ENCODE results near the gene UBE2E2.

The UBE2E2 gene

DNA sequence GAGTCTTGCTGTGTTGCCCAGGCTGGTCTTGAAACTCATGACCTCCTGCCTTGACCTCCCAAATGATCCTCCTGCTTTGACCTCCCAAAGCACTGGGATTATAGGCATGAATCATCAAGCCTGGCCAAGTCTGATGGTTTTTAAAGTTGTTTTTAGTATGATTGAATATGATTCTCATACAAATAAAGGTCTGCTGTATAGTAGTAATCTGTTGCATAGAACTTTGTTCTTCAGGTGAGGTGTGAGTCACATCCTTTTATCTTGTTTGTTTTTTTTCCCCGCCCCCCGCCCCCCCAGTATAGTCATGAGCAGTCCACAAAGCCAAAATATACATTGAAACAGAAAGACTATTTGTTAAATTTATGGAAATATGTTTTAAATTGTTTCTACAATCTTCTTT is 39.0 kb downstream of the UBE2E2 start:
- DNase-seq = no peak

DNA sequence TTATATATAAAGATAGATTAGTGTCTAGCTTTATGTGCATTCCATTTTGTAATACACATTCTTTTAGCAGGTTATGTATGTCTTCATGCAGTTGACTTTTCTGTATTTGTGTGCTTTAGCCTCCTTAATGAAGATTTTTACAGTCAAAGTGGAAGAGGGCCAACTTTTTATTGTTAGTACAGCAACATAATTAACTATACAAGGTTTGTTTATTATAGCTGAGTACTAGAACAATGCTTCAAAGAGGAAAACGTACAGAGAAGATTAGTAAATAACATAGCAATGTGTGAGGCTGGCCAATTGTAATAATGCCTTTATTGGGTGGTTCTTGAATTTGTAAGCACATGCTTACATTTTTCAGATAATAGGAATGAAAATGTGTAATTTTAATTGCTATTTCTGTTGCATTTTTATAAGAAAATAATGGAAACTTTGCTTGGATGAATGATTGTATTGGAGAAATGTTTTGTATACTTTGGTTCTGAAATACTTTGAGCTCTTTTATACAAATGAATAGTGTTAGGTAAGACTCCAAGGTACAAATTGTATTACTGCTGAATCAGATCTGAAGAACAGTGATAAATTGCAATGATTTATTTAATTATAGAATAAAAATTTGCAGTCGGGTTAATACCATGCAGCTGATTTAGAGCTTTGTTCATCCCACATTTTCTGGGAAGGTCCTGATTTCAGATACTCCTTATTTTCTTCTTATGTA is 41.4 kb downstream of the UBE2E2 start:
- no peak for DNase-seq

DNA sequence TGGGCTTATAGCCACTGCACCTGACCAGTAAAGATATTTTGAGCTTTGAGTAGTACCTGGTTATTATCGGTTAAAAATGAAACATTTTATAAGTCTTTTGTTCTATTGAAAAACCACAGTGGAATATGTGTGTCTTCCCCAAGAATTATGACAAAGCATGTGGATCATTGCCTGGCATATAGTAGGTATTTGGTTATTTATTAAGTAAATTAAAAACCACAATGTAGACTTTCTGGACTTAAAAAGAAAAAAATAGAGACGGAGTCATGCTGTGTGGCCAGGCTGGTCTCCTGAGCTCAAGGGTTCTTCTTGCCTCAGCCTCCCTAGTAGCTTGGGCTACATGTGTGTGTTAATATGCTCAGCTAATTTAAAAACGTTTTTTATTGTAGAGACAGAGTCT is 43.5 kb downstream of the UBE2E2 start:
- DNase-seq = no peak

DNA sequence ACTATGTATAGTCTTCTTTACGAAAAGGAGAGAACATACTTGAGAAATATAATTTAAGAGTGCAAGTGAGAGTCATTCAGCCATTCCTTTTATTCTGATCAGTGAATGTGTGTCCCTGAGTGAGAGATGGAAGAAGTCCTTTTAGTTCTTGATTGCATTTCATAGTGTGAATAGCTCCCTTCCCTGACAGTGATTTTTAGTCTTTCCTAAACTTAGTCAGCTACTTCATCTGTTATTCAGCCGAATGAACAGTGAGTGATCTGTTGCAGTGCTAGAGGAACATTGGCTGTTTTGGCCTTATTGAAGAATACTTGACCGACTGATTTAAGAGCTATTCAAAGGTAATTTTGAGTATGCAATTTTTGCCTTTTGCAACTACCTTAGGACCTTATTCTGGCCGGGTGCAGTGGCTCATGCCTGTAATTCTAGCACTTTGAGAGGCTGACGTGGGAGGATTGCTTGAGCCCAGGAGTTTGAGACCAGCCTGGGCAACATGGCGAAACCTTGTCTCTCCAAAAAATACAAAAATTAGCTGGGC is 45.5 kb downstream of the UBE2E2 start:
- DNase-seq = no peak

DNA sequence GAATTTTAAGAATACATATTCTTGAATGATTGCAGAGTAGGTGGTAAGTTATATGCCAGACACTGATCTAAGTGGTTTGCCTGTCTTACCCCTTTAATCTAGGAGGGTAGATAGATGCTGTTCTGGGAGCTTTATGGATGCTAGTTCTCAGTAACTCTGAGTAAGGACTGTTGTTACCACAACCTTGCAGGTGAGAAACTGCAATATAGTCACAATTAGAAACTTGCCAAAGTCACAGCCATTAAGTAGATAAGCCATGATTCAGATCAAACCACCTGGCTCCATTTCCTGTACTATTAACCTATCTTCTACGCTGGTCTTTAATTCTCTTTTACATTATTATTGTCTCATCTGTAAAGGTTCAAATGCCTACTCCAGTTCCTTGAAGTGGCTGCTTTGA is 46.8 kb downstream of the UBE2E2 start:
- no peak for DNase-seq

DNA sequence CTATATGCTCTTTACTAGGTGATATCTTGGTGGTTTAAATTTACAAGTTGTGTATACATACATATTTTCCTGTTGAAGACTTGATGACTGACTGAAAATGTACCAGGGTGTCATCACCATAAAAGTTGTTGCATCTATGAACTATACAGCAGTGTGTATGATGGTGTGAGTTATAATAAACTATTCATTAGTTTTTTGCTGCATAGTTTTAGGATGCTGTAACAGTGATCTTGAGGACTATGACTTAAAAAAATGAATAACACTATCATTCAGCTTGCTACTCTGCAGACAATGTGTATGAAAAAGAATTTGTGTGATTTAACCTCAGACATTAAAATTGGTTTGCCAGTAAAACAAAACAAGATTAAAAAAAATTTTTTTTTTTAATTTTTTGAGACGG is 49.0 kb downstream of the UBE2E2 start:
- no peak for DNase-seq

DNA sequence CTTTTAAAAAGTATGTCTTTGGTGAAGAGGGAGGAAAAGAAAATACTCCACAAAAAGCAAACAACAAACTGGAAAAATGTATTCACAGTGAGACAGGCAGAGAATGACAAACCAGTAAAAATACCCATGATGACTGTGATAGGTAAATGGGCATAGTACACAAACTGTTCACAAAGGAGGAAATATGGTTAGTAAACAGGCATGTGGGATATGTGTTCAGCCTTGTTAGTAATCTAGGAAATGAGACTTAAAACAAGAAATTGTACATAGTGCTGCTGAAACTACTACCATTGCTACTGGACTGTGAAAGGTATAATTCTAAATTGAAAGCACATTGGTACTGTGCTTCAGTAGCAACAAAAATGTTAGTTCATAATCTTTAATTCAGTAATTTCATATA is 50.1 kb downstream of the UBE2E2 start:
- DNase-seq = no peak

DNA sequence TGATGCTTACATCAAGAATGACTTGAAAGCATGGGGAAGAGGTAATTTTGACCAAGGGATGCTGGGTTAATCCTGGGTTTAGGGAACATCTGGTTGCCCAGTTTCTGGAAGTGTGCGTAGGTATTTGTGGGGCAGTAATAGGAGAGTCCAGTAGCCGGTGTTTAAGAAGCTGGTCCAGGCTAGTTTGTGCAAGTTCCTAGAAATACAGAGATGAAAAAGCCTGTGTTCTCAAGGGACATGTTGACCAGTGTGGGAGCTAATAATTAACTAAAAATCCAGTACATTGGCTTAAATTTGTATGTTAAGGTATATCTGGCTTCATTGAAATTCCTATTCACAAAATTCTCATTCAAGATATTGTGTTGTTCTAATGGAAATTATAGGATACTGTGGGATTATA is 51.2 kb downstream of the UBE2E2 start:
- DNase-seq = no peak

DNA sequence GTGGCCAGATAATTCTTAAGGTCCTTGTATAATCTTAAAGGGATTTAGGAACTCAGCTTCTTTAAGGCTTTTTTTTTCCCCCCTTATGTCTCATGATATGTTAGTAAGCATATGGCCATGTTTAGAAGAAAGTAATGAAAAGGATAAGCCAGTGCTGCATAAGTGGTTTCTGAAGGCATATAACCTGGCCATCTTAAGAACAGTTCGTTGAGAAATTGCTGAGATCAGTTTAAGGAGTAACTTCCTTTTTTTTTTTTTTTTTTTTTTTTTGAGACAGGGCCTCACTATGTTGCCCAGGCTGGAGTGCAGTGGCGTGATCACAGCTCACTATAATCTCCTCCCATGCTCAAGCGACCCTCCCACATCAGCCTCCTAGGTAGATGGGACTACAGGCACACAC is 51.7 kb downstream of the UBE2E2 start:
- no peak for DNase-seq

DNA sequence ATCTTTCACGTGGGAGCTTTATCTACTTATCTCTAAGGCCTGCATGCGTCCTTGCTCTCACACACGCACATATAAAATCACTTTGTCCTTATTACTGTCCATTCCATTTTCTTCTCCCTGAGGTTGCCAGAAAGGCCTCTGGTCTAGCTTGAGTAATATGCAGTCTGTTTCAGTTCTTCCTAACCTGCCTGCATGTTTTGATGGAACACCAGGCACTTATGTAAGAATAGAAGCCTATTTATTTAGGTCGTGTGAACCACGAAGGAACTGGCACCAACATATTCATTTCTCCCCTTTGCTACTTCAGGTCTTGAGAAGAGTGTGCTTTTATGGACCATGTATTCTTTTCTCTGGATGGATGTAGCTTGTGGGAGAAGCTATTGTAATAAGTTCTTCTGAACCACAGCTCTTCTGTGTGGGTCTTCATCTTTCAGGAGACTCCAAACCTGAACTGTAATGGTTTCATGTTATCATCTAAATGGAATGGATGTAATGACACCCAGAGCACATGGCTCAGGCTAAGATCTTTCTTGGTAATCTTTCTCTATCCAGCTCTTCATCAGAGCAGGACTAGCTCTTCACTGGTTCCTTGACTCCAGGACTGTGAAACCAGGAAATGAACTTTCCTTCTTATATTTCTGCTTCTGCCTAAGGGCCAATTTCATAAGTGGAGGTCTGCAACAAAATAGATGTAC is 53.8 kb downstream of the UBE2E2 start:
- no peak for DNase-seq

DNA sequence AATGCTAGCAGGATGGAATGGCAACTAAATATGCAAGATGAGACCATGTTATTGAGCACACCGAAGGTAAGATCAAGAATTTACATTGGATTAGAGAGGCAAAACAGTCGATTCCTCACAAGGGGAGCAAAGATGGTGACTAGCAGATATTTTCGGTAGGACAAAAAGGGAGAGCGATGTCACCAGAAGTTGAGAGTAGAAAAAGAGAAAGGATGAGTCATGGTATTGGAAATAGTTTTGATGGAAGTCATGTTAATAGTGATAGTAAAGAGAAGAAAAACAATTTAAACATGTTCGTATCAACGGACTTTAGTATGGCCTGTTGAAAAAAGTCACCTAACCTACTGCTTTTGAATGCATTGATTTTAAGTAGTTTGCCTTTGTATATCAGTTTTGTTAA is 55.0 kb downstream of the UBE2E2 start:
- DNase-seq = no peak

DNA sequence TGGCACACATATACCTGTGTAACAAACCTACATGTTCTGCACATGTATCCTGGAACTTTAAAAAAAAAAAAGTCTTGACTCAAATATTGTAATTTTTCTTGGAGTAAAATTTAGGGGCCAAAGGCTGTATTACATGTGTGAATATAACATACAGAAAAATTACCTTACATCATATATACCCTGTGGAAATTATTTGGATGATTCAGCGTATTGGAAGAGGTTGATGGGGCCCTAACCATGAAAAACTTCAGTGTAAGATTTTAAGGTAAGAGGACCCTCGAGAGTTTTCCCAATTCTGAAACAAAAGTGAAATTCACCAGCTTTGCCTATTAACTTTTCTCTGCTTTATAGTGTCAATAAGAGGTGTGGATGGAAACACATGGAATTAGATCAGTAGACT is 56.4 kb downstream of the UBE2E2 start:
- DNase-seq = no peak

DNA sequence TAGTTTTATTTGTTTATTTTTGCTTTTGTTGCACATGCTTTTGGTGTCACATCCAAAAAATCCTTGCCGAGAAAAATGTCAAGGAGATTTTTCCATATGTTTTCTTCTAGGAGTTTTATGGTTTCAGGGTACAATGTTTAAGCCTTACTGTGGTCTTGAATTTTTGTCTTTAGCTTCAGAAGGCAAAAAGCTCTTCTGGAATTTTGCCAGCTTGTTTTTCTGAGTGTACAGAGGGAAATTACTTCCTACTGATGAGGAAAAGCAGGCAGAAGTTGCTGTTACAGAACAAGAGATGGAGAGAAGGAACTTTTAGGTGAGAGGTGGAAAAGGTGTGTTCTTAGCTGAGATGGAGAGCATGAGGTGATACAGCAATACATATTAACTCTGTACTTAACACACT is 59.6 kb downstream of the UBE2E2 start:
- no peak for DNase-seq

DNA sequence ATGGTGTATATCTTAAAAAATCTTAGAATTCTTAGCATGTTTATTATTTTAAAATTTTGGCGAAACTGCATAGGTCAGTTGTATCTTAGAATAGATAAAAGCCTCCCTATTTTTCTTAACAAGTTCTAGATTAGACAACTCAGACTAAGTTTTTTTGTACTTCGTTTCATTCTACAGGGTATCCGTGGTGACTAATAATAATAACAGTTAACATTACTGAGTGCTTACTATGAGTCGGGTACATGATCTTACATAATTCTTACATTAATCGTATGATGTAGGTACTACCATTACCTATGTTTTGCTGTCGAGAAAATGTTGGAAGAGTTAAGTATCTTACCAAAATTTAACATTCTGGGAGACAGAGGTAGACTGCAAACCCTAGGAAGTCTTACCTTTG is 60.7 kb downstream of the UBE2E2 start:
- no peak for DNase-seq

DNA sequence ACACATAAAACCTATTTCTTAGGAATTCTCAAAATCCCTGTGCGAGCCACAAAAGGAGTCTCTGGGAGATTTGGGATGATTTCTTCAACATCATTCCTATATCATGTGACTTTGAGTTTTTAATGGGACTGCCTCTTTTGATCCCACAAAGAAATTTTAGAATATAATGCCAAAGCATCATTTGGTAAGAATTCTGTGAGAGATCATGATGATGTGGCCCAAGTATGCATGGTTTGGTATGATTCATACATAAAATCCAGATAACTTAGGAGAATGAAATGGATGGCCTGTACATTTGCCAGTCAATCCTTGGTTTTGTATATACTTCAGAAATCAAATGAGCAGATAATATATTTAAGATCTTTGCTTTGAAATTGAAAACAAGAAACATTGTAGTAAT is 61.3 kb downstream of the UBE2E2 start:
- DNase-seq = no peak

DNA sequence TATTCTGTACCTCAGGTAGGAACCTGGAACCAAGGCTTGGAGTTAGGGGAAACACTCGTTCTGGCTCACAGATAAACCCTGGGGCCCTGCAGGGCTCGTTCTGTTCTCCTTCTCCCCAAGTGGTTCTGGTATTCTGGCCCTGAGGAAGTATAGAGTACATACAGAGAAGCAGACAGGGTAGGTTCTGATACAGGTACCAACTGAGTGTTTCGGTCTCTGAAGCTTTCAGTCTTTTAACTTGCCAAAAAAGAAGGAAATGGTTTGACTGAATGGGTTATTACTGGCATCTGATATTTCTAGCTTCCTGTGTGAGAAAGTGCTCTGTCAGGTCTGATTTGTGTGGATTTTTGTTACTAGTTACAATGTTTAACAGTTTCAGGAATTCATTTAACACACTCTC is 67.3 kb downstream of the UBE2E2 start:
- no peak for DNase-seq

DNA sequence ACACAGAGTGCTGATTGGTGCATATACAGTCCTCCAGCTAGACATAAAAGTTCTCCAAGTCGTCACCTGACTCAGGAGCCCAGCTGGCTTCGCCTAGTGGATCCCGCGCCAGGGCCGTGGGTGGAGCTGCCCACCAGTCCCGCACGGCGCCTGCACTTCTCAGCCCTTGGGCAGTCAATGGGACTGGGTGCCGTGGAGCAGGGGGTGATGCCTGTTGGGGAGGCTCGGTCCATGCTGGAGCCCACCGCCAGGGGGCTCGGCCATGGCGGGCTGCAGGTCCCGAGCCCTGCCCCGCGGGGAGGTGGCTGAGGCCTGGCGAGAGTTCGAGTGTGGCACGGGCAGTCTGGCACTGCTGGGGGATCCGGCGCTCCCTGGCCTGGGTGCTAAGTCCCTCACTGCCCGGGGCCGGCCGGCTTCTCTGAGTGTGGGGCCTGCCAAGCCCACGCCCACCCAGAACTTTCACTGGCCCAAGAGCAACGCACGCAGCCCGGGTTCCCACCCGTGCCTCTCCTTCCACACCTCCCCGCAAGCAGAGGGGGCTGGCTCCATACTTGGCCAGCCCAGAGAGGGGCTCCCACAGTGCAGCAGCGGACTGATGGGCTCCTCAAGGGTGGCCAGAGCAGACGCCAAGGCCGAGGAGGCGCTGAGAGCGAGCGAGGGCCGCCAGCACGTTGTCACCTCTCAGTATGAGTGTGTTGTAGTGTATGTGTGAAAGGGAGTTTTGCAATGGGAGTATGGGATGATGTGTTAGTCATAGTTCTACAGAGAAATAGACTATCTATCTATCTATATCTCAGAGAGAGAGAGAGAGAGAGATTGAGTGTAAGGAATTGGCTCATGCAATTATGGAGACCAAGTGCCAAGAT is 69.0 kb downstream of the UBE2E2 start:
- DNase-seq = no peak

DNA sequence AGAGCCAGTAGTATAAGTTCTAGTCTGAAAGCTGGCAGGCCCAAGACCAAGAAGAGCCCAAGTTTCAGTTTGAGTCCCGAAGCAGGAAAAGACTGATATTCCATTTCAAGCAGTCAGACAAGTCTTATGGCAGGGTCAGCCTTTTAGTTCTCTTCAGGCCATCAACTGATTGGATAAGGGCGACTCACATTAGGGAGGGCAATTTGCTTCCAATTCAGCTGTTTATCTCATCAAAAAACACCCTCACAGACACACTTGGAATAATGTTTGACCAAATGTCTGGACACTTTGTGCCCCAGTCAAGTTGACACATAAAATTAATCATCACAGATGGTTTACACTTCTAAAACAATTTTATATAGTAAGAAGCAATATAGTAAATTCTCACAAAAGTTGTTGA is 69.7 kb downstream of the UBE2E2 start:
- DNase-seq = no peak

DNA sequence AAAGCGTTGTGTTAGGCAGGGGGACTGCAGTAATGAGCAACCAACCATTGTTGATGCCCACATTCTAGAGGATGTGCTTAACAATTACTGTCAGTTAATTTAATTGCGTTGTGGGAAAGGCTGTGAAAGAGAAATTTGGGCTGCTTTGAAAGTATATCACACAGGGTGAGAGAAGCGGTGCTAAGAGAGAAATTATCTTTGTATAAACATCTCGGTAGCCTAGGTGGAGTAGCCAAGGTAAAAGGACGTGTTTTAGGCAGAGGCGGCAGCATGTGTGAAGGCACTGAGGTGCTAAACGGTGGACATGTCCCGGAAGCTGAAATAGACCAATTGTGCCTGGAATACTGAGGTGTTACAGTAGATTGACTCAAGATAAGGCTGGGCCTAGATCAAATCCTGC is 71.9 kb downstream of the UBE2E2 start:
- DNase-seq = no peak

DNA sequence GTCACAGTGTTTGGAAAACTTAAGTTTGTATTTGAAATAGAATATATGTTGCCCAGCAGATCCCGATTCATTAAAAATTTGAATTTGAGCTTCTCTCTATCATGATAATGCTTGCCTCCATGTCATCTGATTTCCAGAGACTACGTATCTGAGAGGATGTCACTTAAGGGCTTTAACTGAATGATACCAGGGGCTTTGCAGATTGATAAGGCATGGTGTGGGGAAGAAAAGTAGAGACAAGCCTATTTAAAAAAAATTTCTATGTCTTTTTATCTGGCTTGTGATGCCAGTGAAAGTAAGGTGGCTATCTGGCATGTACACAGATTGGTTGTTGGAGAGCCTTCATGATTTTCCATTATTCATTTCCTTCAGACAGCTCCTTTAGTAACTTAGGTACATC is 72.7 kb downstream of the UBE2E2 start:
- DNase-seq = no peak

DNA sequence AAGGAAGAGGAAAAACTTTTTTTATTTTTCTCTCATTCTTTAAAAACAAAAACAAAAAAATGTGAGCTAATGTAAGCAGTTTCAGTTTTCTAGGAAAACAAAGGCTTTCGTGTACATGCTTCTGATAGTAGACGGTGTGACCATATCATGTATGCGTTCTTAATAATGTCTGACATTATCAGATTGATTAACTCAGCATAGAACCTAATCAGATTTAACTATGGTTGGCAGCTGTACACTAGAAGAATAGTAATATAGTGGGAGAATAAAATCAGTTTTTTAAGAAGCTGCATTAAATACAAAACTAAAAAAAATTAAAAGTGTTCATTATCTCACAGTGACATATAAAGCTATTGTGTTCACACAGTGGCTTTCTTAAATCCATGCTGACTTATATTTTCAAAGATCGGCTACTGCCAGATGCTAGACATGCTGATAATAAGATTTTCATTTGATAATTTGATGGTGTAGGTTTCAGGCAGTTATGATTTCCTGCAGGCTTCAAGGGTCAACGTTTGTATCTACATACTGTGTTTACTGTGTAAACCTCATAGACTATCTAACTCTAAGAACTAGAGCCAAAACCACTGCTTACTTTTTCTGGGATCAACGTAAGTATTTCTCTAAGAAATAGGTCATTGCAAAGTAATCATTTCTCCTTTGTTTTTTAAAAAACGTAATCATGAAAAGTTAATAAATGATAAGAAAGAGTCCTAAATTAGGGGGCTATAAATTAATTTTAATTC is 74.0 kb downstream of the UBE2E2 start:
- DNase-seq = no peak

DNA sequence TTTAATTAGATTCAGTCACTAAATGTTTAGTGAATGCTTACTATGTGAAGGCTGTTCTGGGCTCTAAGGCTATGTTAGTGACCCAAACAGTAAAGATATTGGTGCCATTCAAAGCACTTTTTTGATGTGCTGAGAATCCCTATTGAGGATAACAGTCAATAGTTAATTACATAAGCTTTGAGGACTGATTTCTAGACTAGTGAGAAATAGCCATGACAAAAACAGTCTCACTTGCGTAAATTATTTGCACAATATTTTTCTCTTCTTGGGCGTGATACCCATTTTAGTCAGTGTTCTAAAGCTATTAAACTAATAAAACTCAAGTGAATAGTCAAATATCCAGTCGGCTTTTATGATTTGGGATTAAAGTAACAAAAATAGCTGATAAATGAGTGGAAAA is 74.6 kb downstream of the UBE2E2 start:
- no peak for DNase-seq

DNA sequence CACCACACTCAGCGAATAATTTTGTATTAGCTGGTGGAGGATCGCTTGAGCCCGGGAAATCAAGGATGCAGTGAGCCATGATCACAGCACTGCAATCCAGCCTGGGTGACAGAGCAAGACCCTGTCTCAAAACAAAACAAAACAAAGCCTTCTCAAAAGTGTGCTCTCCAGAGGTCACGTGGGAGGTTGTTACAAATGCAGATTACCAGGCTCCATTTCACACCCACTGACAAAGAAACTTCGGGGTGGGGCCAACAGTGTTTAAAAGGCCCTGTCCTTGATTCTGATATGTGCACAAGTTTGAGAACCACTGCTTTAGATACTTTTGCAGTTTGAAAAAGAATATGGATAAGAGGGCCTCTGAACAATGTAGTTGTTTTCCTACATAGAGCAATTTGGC is 80.5 kb downstream of the UBE2E2 start:
- DNase-seq = no peak
